ENCODE measurements around the gene MARCHF3. TPM values are rescaled to one million over a fixed set of nuclear protein-coding genes. Genes with fewer than 3 reads are reported as not detected.

Gene MARCHF3
- total RNA-seq, result 1 to 10 TPM; 1.9 to 5.3 (median 2.5) TPM

GRCh38 chr5:127030259-127031146 is at the start of gene MARCHF3:
Gene MARCHF3, minus strand, starts transcription at chr5:127030558. Its CDS starts 112,387 bp downstream, at chr5:126918171.
- 0 to 10% methylated on average over 2 to 15 of the region's 97 CpGs for WGBS, 2 donors
- intact Hi-C loops (cut with DNase I), result no loop called here
- Histone ChIP-seq H3K27me3 (peaks cover 0 to 39% (median 0%) of the 10 kb centered on the region in 4 donors), H3K36me3 (no peaks in the 10 kb centered on the region), H3K4me1 (peaks cover 3 to 28% (median 7%) of the 10 kb centered on the region in 3 donors), H3K27ac (peak within 1 kb of the TSS; percentile 80 to 92 (median 88)), H3K9me3 (no peaks in the 10 kb centered on the region), H3K4me3 (peak within 1 kb of the TSS; percentile 57 to 91 (median 72))
- peak in 3 of 4 donors; percentile 72 to 94 (median 90) for TF ChIP-seq POLR2A (IDR thresholded peaks at IDR 0.05)
- TF ChIP-seq, protein P1, sequence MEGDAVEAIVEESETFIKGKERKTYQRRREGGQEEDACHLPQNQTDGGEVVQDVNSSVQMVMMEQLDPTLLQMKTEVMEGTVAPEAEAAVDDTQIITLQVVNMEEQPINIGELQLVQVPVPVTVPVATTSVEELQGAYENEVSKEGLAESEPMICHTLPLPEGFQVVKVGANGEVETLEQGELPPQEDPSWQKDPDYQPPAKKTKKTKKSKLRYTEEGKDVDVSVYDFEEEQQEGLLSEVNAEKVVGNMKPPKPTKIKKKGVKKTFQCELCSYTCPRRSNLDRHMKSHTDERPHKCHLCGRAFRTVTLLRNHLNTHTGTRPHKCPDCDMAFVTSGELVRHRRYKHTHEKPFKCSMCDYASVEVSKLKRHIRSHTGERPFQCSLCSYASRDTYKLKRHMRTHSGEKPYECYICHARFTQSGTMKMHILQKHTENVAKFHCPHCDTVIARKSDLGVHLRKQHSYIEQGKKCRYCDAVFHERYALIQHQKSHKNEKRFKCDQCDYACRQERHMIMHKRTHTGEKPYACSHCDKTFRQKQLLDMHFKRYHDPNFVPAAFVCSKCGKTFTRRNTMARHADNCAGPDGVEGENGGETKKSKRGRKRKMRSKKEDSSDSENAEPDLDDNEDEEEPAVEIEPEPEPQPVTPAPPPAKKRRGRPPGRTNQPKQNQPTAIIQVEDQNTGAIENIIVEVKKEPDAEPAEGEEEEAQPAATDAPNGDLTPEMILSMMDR (IDR thresholded peaks at IDR 0.05), result peak; percentile 9 to 58 (median 24)
- DNase-seq, result peak; percentile 74

GRCh38 chr5:127079994-127080491 is 49.7 kb upstream of the MARCHF3 start:
- no peak for DNase-seq
- peaks cover 0 to 14% (median 0%) of the 10 kb centered on the region in 3 donors for H3K4me1 ChIP-seq
- no peak for TF ChIP-seq POLR2A (IDR thresholded peaks at IDR 0.05)
- TF ChIP-seq, protein P1 (IDR thresholded peaks at IDR 0.05), result no peak
- H3K27ac ChIP-seq, result no peak overlapping the region
- H3K27me3 ChIP-seq, result no peaks in the 10 kb centered on the region
- H3K36me3 ChIP-seq, result no peaks in the 10 kb centered on the region
- H3K9me3 ChIP-seq, result no peaks in the 10 kb centered on the region
- no peak overlapping the region for H3K4me3 ChIP-seq
- intact Hi-C loops (cut with DNase I), result no loop called here
- 13 to 29% methylated on average over 9 of the region's 9 CpGs for WGBS, 2 donors

DNA sequence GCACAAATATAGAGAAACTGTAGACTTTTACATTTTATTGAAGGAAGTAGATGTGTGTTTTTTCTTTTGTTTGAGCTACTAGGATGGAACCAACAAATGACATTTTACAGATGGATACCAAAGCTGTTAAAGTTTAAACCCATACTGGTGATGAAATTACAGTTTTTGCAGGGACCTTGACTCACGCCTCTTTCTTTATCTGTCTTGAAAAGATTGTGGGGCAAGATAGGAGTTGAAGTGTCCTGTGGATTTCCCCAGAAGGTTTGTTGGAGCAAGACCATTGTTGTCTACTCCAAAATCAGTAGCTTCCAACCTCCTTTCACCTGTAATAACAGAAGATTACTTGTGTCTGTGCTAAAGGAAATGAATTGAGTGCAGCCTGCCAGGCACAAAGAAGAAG is 47.0 kb upstream of the MARCHF3 start:
- H3K36me3 ChIP-seq, result no peaks in the 10 kb centered on the region
- H3K27me3 ChIP-seq, result no peaks in the 10 kb centered on the region
- TF ChIP-seq, protein P1 (IDR thresholded peaks at IDR 0.05), result no peak
- no peak for TF ChIP-seq POLR2A (IDR thresholded peaks at IDR 0.05)
- intact Hi-C loops (cut with DNase I), result no loop called here
- H3K27ac ChIP-seq, result no peak overlapping the region
- H3K4me3 ChIP-seq, result no peak overlapping the region
- peaks cover 0 to 20% (median 4%) of the 10 kb centered on the region in 3 donors for H3K4me1 ChIP-seq
- no peaks in the 10 kb centered on the region for H3K9me3 ChIP-seq
- no peak for DNase-seq
- WGBS, 2 donors, result 50 to 60% methylated on average over 1 of the region's 1 CpG

DNA sequence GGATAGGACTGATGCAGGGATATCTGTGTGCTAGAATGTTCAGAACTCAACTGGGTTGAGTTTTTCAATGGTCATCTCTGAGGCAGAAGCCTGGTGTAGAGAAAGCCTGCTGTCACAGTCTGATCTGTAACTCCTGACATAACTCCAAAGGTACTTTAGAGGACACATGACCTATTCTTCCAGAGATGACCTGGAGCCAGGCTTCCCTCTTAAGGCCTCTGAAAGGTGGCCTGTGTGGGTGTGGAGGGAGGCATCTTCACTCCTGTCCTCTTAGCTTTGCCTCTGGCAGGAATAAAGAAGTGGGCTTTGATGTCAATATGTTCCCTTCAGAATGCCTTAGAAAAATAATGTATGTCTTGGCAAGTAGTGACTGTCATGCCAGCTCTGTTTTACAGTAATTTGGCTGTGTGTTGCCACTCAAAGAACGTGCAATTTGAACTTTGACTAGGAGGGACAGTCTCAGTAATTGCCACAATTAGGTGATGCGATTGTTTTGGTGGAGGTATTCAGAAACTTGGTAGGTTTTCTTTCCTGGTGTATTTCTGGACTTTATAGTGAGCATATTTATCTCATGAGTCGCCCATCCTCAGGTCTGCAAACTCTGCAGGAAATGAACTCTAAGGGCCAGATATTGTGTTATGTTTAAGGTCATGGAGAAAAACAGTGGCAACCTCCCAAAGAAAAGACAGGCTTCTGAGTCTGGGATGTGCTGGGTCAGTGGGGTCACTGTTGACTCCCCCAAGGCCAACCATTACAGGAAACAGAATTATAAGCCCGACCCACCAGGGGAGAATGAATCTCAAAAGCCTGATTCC is 46.2 kb upstream of the MARCHF3 start:
- DNase-seq, result no peak
- Histone ChIP-seq H3K27ac (no peak overlapping the region), H3K9me3 (no peaks in the 10 kb centered on the region), H3K4me1 (peaks cover 0 to 26% (median 4%) of the 10 kb centered on the region in 3 donors), H3K4me3 (no peak overlapping the region), H3K36me3 (no peaks in the 10 kb centered on the region), H3K27me3 (no peaks in the 10 kb centered on the region)
- no peak for TF ChIP-seq POLR2A (IDR thresholded peaks at IDR 0.05)
- TF ChIP-seq, protein P1 (IDR thresholded peaks at IDR 0.05), result no peak
- WGBS, 2 donors, result 81 to 82% methylated on average over 4 of the region's 4 CpGs
- intact Hi-C loops (cut with DNase I), result no loop called here
